GM19099 (cell line): ENCODE results near the gene MUC5AC.

Experiments
- POLR2A ChIP-seq: IDR thresholded peaks from 3 replicates; pipeline ENCODE4 v1.6.1; 2011; ENCODE audit warnings: low read depth; ENCODE audit not compliant: insufficient read length; ENCODE audit errors: extremely low read depth

Gene MUC5AC

DNA sequence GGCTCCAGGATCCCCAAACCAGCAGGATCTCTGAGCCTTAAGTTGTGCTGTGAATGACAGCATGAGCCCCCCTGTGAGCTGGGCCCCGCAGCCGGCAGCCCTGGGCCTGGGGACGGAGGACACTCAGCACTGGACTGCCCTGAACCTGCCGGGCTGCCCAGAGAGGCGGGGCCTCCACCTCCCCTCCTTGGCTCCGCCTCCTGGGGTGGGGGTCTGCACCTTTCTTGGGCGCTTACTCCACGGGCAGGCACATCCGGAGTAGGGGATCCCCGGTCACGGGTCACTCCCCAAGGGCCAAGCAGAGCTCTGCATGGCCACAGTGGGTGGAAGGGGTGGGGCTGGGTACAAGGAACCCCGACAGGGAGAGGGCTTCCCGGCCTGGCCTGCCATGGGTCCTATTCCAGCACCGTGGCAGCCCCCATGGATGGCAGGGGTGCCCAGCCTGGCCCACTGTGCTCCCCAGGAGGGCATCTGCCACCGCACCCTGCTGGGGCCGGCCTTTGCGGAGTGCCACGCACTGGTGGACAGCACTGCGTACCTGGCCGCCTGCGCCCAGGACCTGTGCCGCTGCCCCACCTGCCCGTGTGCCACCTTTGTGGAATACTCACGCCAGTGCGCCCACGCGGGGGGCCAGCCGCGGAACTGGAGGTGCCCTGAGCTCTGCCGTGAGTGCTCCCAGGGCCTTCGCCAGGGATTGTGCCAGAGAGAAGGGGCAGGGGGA is 70.5 kb downstream of the MUC5AC start:
- no peak for TF ChIP-seq POLR2A

DNA sequence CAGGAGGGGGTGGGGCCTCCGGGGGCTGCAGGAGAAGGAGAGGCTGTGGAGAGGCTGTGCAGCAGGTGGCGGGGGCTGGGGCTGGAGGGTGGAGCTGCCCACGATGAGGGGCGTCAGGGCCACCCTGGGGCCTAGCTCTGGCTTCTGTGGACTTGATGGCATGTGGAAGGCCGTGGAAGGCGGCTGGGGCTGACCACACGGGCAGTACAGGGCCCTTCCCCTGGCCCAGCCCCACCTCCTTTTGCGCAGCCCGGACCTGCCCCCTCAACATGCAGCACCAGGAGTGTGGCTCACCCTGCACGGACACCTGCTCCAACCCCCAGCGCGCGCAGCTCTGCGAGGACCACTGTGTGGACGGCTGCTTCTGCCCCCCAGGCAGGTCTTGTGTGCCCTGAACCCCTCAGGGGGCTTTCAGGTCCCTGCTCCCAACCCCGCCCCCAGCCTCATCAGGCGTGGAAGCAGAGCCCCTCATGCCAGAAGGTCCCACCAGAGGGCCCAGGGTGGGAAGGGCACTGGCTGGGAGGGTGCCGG is 71.2 kb downstream of the MUC5AC start:
- no peak for TF ChIP-seq POLR2A

DNA sequence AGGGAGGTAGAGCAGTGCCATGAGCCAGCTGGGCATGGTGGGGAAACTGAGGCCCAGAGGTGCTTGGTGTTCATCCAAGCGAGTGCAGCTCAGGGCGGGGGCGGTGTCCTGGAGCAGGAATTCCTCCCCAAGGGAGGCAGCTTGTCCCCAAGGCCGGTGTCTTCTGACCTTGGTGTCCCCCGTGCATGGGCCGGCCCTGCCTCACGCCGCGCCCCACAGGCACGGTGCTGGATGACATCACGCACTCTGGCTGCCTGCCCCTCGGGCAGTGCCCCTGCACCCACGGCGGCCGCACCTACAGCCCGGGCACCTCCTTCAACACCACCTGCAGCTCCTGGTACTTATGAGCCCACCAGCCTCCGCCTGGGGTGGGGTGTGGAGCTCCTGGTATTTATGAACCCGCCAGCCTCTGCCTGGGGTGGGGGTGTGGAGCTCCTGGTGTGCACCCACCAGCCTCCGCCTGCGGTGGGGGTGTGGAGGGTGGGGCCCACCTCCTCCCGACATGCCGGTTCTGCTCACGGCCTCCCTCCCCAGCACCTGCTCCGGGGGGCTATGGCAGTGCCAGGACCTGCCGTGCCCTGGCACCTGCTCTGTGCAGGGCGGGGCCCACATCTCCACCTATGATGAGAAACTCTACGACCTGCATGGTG is 71.8 kb downstream of the MUC5AC start:
- no peak for TF ChIP-seq POLR2A

DNA sequence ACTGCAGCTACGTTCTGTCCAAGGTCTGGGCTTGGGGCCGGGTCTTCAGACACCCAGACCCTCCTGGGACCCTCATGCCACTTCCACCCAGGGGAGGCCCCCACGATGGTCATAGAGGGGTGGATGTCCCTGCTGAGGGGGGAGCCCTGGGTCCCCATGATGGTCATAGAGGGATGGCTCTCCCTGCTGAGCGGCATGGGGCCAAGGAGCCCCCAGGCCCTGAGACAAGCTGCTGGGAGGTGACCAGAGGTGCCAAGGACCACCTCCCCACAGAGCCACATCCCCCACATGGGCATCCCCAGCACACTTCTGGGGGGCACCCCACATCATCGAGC is 72.3 kb downstream of the MUC5AC start:
- TF ChIP-seq POLR2A, result no peak

DNA sequence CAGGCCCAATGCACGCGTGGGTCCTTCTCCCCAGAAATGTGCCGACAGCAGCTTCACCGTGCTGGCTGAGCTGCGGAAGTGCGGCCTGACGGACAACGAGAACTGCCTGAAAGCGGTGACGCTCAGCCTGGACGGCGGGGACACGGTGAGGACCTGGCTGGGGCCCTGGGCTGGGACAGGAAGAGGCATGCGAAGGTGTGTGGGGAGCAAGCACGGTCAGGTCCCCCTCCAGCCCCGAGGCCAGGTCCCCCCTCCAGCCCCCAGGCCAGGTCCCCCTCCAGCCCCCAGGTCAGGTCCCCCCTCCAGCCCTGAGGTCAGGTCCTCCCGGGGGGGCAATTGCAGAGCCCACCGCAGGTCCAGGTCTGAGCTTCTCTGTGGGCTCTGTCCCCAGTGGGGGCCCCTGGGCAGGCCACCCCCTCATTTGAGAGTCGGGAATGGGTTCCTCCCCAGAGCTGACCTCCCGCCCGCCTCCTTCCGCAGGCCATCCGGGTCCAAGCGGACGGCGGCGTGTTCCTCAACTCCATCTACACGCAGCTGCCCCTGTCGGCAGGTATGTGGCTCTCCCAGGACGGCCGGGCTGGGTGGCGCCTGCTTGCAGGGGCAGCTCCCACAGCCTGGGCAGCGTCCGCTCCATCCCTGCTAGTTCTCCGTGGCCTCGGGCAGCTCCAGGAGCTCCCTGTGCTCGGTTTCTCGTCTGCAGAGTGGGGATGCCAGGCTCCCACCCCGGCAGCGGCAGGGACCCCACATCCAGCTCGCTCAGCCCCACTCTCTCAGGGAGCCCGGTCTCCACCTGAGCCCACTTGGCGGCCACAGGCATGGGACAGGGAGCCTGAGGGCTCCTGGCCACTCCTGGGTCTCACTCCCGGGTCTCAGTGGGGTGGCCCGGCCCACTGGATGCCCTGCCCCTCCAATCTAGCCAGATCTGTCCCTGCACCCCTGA is 73.0 kb downstream of the MUC5AC start:
- no peak for TF ChIP-seq POLR2A

DNA sequence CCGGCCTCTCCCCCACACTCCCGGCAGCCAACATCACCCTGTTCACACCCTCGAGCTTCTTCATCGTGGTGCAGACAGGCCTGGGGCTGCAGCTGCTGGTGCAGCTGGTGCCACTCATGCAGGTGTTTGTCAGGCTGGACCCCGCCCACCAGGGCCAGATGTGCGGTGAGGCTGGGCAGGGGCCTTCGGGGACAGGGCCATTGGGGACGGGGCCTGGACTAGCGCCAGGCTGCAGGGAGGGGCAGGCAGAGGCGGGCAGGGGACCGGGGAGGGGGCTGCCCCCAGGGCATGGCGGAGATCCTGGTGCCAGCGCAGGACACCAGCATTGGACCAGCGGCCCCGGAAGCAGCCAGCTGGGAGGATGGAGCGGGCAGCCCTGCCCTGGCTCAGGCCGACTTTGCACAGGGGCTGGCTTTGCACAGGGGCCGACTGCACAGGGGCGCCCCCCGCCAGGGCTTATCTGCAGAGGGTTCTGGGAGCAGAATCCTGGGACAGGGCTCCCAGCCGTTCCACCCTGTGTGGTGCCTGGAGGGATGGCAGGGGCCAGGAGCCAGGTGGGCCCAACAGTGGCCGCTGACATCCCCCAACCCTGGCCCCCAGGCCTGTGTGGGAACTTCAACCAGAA is 73.8 kb downstream of the MUC5AC start:
- TF ChIP-seq POLR2A, result no peak

DNA sequence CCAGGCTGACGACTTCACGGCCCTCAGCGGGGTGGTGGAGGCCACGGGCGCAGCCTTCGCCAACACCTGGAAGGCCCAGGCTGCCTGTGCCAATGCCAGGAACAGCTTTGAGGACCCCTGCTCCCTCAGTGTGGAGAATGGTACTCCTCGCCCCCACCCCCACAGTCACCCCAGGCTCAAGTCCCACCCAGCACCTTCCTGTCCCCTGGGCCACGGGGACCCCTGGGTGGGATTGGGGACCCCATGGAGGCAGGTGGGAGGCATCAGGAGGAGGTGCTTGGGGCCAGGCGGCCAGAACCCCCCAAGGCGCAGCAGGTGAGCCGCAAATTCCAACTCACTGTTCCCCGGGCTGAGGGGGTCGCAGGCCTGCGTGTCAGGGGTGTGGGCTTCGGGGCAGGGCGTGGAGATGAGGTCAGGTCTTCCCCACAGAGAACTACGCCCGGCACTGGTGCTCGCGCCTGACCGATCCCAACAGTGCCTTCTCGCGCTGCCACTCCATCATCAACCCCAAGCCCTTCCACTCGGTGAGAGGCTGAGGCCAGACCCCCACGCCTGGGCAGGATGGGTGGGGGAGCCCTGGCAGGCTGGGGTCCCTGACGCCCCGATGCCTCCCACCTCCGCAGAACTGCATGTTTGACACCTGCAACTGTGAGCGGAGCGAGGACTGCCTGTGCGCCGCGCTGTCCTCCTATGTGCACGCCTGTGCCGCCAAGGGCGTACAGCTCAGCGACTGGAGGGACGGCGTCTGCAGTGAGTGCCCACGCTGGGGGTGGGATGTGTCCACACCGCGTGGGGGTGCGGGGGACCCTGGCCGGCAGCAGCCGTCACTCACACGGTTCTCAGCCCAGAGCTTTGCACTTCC is 74.5 kb downstream of the MUC5AC start:
- TF ChIP-seq POLR2A, result no peak

DNA sequence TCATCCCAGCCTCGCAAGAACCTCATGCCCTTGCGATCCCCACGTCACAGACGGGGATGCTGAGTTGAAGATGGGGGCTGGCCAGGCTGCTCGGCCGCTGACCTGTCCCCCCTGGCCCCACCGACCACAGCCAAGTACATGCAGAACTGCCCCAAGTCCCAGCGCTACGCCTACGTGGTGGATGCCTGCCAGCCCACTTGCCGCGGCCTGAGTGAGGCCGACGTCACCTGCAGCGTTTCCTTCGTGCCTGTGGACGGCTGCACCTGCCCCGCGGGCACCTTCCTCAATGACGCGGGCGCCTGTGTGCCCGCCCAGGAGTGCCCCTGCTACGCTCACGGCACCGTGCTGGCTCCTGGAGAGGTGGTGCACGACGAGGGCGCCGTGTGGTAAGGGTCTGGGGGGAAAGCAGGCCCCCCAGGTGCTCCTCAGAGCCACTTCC is 75.1 kb downstream of the MUC5AC start:
- TF ChIP-seq POLR2A, result no peak

DNA sequence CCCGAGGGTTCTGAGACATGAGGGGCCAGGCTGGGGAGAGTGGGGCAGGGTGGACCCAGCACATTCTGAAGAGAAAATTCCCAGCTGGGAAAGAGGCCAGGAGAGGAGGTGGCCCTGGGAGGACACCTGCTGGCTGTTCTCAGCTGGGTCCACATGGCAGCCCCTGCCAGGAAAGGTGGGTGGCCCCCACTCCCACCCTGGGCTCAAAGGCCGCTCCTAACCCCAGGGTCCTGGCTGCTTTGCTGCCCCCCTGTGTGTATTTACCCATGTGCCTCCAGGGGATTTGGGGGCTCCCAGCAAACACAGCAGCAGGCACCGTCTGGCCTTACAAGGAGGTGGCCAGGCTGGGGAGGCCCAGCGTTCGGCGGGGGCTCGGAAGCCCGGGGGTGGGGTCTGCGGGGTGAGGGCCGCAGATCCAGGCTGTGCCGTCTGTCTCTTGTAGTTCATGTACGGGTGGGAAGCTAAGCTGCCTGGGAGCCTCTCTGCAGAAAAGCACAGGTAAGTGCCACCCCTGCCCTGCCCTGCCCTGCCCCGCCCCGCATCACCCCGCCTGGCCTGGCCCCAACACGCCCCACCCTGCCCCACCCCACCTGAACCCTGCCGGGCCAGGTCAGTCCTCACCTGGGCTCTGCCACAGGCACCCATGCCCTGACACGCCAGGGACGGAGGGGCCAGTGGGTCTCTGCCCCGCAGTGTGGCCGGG is 75.7 kb downstream of the MUC5AC start:
- TF ChIP-seq POLR2A, result no peak

DNA sequence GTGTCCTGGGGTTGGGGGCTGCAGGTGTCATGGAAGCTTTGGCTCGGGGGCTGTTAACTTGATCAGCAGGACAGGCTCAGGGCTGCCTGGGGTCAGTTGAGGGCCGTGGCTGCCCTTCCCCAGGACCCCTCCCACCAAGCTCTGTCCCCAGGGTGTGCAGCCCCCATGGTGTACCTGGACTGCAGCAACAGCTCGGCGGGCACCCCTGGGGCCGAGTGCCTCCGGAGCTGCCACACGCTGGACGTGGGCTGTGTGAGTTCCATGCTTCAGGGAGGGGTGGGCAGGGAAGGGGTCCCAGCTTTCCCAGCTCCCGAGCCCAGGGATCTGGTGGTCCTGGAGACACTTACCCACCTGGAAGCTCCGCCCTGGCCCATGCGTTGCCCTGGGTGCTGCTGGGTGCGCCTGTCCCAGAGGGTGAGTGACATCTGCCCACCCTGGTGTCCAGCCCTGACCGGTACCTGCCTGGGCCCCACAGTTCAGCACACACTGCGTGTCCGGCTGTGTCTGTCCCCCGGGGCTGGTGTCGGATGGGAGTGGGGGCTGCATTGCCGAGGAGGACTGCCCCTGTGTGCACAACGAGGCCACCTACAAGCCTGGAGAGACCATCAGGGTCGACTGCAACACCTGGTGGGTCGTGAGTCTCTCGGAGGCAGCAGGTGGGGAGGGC is 76.4 kb downstream of the MUC5AC start:
- no peak for TF ChIP-seq POLR2A

DNA sequence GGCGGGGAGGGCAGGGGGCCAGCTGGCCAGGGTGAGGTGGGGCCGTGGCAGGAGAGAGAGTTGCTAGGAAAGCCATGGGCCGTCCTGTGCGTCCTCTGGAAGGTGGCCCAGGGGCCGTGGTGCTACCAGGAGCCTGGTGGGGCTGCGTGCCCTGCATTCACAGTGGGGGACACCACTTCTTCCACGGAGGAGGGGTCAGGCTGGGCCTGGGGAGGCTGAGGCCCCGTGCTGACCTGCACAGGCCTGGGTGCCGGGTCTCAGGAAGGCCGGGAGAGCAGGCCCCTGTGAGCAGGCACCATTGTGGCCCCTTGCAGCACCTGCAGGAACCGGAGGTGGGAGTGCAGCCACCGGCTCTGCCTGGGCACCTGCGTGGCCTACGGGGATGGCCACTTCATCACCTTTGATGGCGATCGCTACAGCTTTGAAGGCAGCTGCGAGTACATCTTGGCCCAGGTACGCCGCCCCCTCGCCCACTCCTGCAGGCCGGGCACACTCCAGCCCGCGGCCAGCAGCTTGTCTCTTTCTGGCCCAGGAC is 77.1 kb downstream of the MUC5AC start:
- TF ChIP-seq POLR2A, result no peak

DNA sequence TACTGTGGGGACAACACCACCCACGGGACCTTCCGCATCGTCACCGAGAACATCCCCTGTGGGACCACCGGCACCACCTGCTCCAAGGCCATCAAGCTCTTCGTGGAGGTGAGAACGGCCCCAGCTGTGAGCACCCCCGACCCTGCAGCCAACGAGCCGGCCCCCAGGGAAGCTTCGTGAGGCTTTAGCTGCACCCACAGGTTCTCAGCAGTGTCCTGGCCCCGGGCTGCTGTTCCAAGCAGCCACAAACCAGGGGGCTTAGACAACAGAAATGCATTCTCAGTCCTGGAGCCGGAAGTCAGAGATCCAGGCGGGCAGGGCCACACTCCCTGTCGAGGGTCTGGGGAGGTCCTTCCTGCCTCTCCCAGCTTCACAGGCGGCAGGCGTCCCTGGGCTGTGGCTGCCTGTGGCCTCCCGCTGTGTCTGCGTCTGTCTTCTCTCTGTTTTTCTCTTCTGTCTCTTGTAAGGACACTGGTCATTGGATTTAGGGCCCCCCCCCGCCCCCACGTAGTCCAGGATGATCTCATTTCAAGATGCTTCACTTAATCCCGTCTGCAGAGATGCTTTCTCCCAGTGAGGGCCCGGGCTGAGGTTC is 77.7 kb downstream of the MUC5AC start:
- no peak for TF ChIP-seq POLR2A
